Measurements from ENCODE around the gene ZC2HC1B. TPM values are rescaled to one million over a fixed set of nuclear protein-coding genes. Genes with fewer than 3 reads are reported as not detected.
"Not testable (repeated sequence)": the region's sequence is repeated elsewhere in the genome, so short reads cannot be mapped to it uniquely, and the experiment has no call there.

ZC2HC1B gene
- total RNA-seq, 4 donors from 2014 or later: not detected

- H3K27me3 ChIP-seq: no peaks in the 10 kb centered on the region
- TF ChIP-seq POLR2A (IDR thresholded peaks at IDR 0.05): no peak
- no peaks in the 10 kb centered on the region for H3K9me3 ChIP-seq
- WGBS, 2 donors (ENCODE audit: low coverage in 1 of 2): 73 to 84% methylated on average over 3 of the region's 3 CpGs
- intact Hi-C loops (cut with DNase I; ENCODE audit: low total_unique reads): loop anchor here (10.0 kb wide), 1 partner anchor 155 kb away; no protein-coding TSS in a partner anchor
- DNase-seq: no peak
- no peak overlapping the region for H3K4me3 ChIP-seq
- peaks cover 0 to 61% (median 22%) of the 10 kb centered on the region in 4 donors for H3K36me3 ChIP-seq
- H3K4me1 ChIP-seq: no peaks in the 10 kb centered on the region
- H3K27ac ChIP-seq: no peak overlapping the region
- in situ Hi-C loops (cut with MboI; ENCODE audit: low pct_ligation_motif_present in 1 of 4, low pct_unique_long_range_greater_than_20kb in 1 of 4, low sequenced_read_pairs in 3 of 4): no loop called here
Measured at GRCh38 chr6:143859891-143860660, 4.2 kb upstream of the ZC2HC1B start.

GRCh38 chr6:143863771-143864170, 503 bp upstream of the ZC2HC1B start:
- in situ Hi-C loops (cut with MboI; ENCODE audit: low pct_ligation_motif_present in 1 of 4, low pct_unique_long_range_greater_than_20kb in 1 of 4, low sequenced_read_pairs in 3 of 4): no loop called here
- Histone ChIP-seq H3K27me3 (no peaks in the 10 kb centered on the region), H3K36me3 (peaks cover 0 to 32% (median 6%) of the 10 kb centered on the region in 4 donors), H3K4me3 (no peak overlapping the region), H3K4me1 (no peaks in the 10 kb centered on the region), H3K27ac (no peak overlapping the region), H3K9me3 (no peaks in the 10 kb centered on the region)
- TF ChIP-seq POLR2A (IDR thresholded peaks at IDR 0.05): no peak
- TF ChIP-seq POLR2AphosphoS5 (IDR thresholded peaks at IDR 0.05): peak in 2 of 3 donors; percentile 9 to 50
- TF ChIP-seq CTCF (IDR thresholded peaks at IDR 0.05): no peak
- WGBS, 2 donors (ENCODE audit: low coverage in 1 of 2): 70 to 80% methylated on average over 2 of the region's 2 CpGs
- intact Hi-C loops (cut with DNase I; ENCODE audit: low total_unique reads): loop anchor here (10.0 kb wide), 1 partner anchor 151 kb away; no protein-coding TSS in a partner anchor
- no peak for DNase-seq

- intact Hi-C loops (cut with DNase I; ENCODE audit: low total_unique reads): loop anchor here (10.0 kb wide), 1 partner anchor 148 kb away; no protein-coding TSS in a partner anchor
- H3K4me3 ChIP-seq: no peak overlapping the region
- no peaks in the 10 kb centered on the region for H3K27me3 ChIP-seq
- no peaks in the 10 kb centered on the region for H3K9me3 ChIP-seq
- TF ChIP-seq POLR2A (IDR thresholded peaks at IDR 0.05): no peak
- TF ChIP-seq POLR2AphosphoS5 (IDR thresholded peaks at IDR 0.05): no peak
- TF ChIP-seq CTCF (IDR thresholded peaks at IDR 0.05): no peak
- TF ChIP-seq EP300 (IDR thresholded peaks at IDR 0.05; ENCODE audit: low read depth): no peak
- in situ Hi-C loops (cut with MboI; ENCODE audit: low pct_ligation_motif_present in 1 of 4, low pct_unique_long_range_greater_than_20kb in 1 of 4, low sequenced_read_pairs in 3 of 4): no loop called here
- no peaks in the 10 kb centered on the region for H3K4me1 ChIP-seq
- no peak overlapping the region for H3K27ac ChIP-seq
- DNase-seq: no peak
- peaks cover 0 to 9% (median 3%) of the 10 kb centered on the region in 4 donors for H3K36me3 ChIP-seq
Measured at GRCh38 chr6:143867236-143867635, 3.0 kb downstream of the ZC2HC1B start.

- H3K27ac ChIP-seq; DNase-seq; H3K27me3 ChIP-seq; in situ Hi-C loops (cut with MboI; ENCODE audit: low pct_ligation_motif_present in 1 of 4, low pct_unique_long_range_greater_than_20kb in 1 of 4, low sequenced_read_pairs in 3 of 4); H3K4me3 ChIP-seq; H3K36me3 ChIP-seq; H3K4me1 ChIP-seq; H3K9me3 ChIP-seq: not testable (repeated sequence)
- intact Hi-C loops (cut with DNase I; ENCODE audit: low total_unique reads): loop anchor here (10.0 kb wide), 1 partner anchor 146 kb away; no protein-coding TSS in a partner anchor
- 87 to 94% methylated on average over 3 of the region's 3 CpGs for WGBS, 2 donors (ENCODE audit: low coverage in 1 of 2)
Measured at GRCh38 chr6:143868808-143869207, 4.5 kb downstream of the ZC2HC1B start.

- H3K27ac ChIP-seq; H3K4me3 ChIP-seq; in situ Hi-C loops (cut with MboI; ENCODE audit: low pct_ligation_motif_present in 1 of 4, low pct_unique_long_range_greater_than_20kb in 1 of 4, low sequenced_read_pairs in 3 of 4); H3K27me3 ChIP-seq; DNase-seq; H3K36me3 ChIP-seq; intact Hi-C loops (cut with DNase I; ENCODE audit: low total_unique reads); H3K9me3 ChIP-seq; H3K4me1 ChIP-seq: not testable (repeated sequence)
- 82 to 100% methylated on average over 1 of the region's 1 CpG for WGBS, 2 donors (ENCODE audit: low coverage in 1 of 2)
Measured at GRCh38 chr6:143871202-143871730, 7.0 kb downstream of the ZC2HC1B start.

All from transverse colon (tissue), 4 donors.